HG03103 (cell line): Measurements from ENCODE around the gene SUSD3.

Experiments
- ATAC-seq: cut with Tn5 transposase; IDR thresholded peaks from one replicate; pipeline ENCODE4 v1.9.1; 2021; ENCODE audit warnings: low read depth; ENCODE audit not compliant: unreplicated experiment

The SUSD3 gene

DNA sequence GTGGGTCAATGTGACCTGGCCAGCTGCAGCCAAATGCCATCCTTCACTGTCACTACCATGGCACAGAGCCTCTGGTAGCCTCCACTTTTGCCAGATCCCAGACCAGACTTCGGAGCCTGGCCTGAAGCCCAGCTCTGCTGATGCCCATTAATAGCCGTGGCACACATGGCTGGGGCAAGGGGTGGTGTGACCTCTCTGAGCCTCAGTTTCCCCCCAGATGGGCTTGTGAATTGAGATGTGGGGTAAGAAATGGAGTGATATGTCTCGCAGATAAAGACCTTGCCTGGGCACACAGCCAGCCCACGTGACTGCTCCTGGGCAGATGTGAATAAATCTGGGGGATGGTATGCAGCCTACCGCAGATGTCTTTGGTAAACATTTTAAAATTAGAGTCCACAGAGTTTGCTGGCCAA is 13.9 kb downstream of the SUSD3 start:
- no peak for ATAC-seq

DNA sequence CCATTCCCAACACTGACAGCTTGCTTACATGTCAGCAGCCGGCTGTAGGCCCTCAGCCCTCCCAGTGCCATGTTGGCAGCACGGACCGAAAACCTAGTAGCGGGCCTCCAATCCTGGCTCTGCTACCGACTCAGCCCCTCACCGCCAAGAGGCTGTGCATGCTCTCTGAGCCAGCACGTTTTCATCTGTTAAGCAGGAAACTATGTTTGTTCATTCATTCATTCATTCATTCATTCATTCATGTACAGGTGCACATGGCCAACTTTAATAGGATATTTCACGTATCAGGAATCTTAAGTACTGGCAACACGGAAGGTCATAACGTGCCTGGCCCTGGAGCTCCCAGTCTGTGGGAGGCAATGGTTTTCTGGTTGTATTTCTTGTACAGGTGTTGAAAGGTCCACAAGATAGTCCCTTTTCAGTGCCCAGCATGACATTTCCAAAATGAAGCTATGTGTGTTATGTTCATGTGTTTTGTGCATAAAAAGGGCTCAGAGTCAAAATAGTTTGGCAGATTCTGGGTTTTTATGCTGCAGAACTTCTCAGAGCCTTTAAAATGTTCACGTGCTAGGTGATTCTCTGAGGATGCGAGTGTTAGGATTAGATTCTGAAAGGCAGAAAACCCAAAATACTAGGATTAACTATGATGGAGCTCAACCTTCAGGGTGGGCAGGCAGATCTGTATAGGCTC is 17.7 kb downstream of the SUSD3 start:
- no peak for ATAC-seq

DNA sequence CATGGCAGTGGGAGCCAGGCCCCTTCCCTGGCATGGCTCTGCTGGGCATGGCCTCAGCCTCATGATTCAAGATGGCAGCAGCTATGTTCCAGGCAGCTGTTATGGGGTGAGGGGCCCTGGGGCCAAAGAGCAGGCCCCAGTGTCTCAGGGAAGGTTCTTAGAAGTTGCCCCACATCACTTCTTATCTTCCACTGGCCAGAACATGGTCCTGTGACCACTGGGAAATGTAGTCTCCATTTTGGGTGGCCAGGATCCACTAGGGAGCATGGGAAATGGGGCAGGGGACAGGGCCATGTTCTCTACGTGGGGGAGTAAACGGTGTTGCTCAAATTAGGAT is 18.3 kb downstream of the SUSD3 start:
- no peak for ATAC-seq

DNA sequence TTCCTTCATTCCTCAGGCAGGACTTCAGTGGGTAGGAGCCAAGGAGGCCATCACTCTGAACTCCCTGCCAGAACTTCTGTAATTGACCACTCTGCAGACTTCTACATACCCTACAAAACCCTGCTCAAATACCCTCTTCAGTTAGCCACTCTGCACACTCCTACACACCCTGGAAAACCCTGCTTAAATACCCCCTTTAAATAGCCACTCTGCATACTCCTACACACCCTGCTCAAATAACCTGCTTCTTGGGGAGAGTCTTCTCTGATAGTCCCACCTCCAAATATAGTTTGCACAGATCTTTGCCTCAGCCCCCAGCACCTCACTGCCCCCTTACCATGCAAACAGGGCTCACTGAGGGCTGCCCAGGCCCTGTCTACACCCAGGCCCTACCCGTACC is 18.9 kb downstream of the SUSD3 start:
- ATAC-seq = no peak

DNA sequence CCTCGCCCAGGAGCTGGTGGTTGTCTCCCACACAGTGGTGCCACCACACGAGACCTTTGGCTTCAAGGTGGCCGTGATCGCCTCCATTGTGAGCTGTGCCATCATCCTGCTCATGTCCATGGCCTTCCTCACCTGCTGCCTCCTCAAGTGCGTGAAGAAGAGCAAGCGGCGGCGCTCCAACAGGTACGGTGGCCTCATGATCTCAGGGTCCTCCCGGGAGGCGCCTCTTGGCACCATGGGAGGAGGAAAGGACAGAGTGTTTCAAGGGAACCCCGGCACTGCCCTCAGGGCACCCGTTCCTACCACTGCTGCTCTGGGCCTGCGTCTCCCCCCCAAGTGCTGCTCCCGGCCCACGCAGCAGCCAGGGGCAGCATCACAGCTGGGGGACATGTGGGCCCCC is 19.3 kb downstream of the SUSD3 start:
- ATAC-seq = no peak

DNA sequence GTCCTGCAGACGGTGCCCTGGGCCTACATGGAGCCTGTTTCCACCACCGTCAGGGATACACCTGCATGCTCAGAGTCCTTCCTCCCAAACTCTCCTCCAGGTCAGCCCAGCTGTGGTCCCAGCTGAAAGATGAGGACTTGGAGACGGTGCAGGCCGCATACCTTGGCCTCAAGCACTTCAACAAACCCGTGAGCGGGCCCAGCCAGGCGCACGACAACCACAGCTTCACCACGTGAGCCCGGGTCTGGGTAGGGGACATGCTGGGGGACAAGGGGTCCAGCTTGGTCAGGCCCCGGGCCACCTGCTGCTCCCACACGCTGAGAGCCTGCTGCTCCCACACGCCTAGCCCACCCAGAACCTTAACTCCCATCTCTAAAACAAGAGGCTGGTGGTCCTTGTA is 20.9 kb downstream of the SUSD3 start:
- no peak for ATAC-seq

DNA sequence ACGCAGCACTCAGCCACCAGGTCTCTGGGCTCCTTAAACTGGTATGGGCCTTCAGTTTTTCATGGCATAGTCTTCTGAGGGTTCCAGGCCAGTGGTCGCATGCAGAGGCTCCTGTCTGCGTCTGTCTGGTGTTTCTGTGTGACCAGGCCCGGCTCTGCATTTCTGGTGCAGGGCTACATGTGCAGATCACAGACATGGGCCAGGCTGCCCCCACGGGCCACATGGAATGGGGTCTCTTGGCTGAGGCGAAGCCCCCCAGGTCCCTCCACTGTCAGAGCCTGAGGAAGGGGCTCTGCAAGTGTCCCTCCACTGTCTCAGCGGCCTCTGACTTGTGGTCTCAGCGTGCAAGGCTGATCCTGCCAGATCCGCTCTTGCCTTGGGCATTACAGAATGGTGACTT is 21.9 kb downstream of the SUSD3 start:
- no peak for ATAC-seq

DNA sequence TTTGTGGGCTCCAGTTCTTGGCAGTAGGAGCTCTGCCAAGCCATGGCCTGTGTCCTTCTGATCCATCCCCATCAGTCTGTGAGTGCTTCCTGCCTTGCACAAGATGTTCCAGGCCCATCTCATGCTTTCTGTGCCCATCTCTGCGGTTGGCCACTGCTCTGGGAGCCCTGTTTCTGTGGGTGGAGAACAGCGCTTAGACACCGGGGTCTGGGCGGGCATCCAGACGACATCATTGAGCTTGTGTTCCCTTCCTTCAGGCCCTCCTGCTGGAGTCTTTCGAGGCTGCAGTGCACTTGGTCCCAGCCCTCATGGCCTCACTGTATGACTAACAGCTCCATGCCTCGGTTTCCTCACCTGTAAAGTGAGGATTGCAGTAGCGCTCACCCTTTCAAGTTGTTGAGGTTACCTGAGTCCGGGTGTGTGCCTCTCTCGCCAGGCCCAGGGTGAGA is 22.6 kb downstream of the SUSD3 start:
- ATAC-seq = no peak

DNA sequence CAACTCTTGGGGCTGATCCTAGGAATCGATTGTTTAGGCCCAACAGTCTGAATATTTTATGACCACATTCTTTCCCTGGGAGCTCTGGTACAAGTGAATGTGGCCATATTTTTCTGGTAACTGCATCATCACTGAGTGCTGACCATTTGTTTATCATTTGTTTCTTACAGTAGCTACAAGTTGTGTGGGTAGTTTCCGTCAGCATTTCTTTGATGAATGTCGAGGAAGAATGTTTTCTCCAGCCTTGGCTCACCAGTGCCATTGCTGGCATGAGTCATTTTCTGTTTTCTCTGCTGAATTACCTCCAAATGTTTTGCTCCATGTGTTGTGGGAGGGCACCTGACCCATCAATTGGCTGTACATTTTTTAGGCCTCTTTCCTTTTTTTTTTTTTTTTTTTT is 23.4 kb downstream of the SUSD3 start:
- ATAC-seq = no peak

DNA sequence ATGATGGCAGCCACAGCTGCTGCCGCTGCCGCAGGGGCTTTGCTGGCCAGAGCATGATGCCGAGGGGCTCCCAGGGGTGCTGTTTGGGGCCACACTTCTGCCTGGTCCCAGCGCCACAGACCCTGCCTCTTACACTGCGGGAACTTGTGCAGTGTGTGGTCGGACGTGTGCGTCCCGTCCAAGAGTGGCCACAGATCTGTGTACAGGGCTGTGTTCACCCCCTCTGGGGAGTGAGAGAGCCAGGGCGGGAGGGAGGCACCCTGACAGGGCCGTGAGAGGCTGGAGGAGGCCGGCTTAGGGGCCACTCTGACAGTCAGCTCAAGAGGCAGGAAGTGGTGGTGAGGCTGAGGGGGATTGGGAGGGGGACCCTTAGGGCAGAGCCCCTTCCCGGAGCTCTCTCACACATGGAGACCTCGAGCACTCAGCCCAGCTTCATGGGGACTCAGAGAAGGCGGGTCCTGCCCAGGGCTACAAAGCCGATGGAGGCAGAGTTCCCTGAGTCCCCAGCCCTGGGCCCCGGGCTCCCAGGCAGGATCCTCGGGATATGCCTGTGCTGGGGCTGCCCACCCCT is 24.4 kb downstream of the SUSD3 start:
- no peak for ATAC-seq

DNA sequence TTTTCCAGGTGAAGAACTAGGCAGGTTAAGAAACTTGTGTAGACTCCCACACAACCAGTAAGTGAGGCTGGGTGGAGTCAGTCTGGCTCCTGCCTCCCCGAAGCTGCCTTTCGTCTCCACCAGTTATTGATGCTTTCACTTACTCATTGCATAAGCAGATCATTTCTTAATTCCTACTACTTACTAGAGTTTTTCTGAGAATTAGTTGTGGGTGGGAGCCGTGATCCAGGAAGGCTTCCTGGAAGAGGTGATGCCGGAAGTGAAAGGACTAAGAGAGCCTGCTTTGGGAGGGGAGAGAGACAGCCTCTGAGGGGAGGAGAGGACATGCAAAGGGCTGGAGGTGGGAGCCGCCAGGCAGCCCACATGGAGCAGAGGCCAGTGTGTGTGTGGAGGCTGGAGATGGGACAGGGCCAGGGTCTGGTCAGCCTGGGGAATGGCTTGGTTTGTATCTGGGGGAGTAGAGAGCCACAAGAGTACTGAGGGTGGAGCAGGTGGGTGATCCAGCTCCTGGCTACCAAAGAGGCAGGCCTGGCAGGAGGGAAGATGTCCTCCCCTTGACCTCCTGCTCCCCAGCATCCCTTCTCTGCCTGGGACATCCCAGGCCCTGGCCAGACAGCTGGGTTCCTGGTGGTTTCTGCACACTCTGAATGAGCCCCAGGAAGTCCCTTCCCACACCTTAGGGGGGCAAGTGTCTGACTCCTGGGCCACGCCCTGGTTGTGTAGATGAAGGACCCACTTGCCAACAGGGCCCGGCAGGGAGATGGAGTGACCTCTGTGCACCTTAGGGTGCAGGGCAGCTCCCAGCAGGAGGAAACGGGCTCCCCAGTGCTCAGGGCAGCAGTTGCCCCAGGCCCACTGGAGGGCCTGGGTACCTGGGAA is 25.3 kb downstream of the SUSD3 start:
- no peak for ATAC-seq

DNA sequence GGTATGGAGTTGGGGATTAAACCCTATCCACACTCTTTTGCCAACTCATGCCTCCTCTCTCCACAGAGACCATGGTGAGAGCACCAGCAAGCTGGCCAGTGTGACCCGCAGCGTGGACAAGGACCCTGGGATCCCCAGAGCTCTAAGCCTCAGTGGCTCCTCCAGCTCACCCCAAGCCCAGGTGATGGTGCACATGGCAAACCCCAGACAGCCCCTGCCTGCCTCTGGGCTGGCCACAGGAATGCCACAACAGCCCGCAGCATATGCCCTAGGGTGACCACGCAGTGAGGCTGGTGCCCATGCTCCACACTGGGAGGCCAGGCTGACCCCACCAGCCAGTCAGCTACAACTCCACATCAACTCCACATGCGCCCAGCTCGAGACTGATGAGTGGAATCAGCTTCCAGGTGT is 26.0 kb downstream of the SUSD3 start:
- ATAC-seq = no peak

DNA sequence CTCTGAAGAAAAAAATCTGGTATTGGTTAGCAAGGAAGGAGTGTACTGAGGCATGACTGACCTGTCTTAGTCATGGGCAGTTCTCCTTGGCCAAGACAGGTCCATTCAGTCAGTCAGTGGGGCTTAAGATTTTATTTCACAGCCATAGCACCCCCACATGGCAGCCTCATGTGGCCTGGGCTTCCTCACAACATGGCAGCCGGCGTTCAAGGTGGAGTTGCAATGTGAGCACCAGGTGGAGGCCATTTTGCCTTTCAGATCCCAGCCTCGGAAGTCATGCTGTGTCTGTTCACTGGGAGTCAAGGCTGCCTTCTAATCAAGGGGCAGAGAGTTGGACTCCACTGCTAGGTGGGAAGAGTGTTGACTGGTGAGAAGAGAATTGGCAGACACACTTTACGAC is 27.2 kb downstream of the SUSD3 start:
- no peak for ATAC-seq

DNA sequence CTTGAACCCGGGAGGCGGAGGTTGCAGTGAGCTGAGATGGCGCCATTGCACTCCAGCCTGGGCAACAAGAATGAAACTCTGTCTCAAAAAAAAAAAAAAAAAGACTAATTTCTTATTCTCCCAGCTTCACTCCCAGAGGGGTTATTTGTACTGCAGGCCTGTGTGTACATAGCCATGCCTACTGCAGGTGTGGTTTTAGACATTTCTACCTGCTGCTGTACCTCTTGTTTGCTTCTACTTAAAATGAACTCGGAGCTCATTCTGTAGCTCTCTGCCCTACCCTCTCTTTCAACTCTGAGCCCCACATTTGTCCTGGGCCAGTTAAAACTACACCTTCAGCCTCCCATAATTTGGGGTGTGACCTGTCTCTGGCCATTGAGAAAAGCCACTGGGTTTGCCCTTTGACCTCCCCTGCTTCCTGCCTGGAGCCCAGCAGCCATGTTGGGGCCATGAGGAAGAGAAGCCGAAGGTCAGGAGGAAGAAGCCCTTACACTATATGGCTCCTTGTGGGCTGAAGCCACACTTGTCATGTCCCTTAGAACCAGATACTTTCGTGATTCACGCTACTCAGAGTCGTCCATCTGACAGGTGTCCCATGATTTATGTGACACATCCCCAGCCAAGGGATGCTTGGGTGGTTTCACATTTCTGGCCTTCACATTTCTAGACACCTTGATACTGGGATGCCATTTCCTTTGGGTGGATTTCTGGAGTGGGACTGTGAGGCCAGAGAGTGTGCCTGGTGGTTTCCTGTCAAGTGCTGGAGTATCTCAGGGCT is 28.1 kb downstream of the SUSD3 start:
- no peak for ATAC-seq

DNA sequence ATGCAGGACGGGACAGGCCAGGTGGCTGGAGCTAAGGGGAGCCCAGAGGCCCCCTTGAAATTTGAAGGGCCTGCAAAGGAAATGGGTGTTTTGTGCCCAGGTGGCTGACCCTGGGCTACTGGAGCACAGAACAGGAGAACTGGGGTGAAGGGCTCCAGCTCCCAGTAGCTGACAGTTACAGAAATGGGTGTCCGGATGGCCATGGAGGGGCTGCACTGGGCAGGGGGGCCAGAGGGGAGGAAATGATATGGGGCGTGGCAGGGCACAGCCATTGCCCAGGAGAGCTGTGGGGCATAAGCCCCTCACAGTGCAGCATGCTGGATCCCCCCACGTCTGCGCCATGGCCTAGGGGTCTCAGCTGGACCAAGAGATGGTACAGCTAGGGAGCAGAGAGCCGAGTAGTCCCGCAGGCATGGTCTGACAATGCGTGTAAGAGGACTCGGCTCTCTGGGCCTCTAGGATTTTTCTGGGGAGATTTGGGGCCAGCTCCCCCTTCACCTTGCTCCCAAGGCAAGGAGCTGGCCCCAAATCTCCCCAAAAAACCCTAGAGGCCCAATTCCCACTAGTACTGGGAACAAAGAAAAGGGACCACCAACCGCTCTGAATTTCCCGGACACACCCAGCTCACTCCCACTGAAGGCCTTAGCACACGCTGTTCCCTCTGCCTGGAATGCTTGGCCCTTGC is 29.6 kb downstream of the SUSD3 start:
- ATAC-seq = no peak

DNA sequence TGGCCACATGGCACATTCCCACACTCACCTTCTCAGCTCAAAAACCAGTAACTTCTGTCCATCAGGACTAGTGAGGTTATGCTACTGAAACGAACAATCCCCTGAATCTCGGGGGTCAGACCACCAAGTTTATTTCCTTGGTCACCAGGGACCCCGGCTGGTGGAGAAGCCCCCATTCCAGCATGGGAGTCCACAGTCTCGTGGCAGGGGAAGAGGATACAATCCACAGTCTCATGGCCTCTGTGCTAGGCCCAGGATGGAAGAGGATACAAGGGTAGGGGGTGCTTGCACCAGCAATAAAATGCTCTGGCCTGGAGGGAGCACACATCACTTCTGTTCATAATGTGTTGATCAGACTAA is 30.1 kb downstream of the SUSD3 start:
- no peak for ATAC-seq

DNA sequence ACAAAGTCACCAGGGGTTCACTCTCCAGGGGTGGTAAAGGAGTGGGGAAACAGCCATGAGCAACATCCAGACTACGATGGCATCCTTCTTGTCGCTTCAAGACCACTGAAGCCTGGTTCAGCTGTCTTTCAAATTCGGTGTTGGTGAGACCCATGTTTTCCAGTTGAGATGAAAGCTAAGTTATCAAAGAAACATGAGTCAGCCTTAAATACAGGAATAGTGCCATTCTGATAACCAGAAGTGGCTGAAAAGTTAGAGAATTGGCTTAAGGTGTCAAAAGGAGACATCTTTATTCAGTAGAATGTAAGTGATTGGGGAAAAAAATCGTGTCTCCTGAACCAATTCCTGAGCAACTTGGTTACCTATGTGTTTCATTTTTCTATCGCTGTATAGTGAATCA is 30.5 kb downstream of the SUSD3 start:
- ATAC-seq = no peak

DNA sequence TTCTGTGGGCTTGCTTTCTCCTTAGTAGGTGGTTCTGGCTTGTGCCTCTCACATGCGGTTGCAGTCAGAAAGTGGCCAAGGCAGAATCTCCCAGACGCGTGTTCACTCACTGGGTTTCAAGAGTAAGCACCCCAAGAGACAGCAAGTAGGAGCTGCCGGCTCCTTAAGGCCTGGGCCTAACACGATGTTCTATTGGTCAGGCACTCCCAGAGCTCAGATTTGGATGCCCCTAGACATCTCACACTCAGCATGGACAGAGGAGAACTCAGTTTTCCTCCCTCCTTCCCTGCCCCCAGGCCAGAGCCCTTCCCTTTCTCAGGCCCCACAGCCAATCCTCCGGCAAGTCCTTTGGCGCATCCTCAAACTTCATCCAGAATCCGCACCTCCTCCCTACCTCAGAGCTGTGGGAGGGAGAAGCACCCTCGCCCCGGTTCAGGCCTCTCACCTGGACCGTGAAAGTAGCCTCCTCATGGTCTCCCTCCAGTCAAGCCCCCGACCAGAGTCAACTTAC is 31.0 kb downstream of the SUSD3 start:
- ATAC-seq = no peak

DNA sequence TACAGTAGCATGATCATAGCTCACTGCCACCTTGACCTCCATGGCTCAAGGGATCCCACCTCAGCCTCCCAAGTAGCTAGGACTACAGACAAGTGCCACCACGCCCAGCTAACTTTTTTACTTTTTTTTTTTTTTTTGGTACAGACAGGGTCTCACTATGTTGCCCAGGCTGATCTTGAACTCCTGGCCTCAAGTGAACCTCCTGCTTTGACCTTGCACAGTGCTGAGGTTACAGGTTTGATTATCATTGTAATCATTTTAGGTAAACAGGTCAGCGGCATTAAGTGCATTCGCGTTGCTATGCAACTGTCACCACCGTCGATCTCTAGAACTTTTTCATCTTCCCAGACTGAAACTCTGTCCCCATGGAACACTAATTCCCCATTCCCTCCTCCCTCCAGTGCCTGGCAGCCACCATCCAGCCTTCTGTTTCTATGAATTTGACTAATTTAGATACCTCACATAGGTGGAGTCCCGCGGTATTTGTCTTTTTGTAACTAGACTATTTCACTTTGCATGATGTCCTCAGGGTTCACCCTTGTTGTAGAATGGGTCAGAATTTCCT is 31.7 kb downstream of the SUSD3 start:
- ATAC-seq = no peak

DNA sequence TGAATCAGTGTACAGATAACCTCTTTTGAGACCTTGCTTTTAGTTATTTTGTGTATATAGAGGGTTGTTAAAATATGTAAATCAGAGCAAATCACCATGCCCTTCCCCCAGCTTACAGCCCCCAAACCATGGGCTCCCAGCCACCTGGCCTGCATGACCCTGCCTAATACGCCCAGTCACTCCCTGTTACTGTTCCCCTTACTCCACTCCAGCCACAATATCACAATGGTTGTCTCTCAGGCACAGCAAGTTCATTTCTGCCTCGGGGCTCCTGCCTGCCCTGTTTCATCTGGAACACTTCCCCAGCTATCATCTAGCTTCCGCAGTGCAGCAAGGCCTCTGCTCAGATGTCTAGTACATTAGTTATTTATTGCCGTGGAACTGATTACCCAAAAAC is 32.6 kb downstream of the SUSD3 start:
- ATAC-seq = no peak
